Liver (tissue), 3 donors: Measurements from ENCODE around the gene ARFIP1.
A peak's percentile ranks its signal among the peaks of the same experiment; 100 is the strongest.

ENCODE experiments used
- CTCF ChIP-seq: fragments of 150-350 bp; IDR thresholded peaks from 2 replicates; pipeline ENCODE4 v1.5.1; 2017; ENCODE audit warnings: improper control_type of control experiment, low read depth, low read length; ENCODE audit not compliant: missing input control
- FOXA1 ChIP-seq: IDR thresholded peaks from 2 replicates; pipeline ENCODE4 v1.6.1; 2016; ENCODE audit warnings: antibody characterized with exemption
- FOXA2 ChIP-seq: IDR thresholded peaks from 2 replicates; pipeline ENCODE4 v1.6.1; 2016; ENCODE audit warnings: antibody characterized with exemption
- HNF4A ChIP-seq, 2 donors: conservative IDR thresholded peaks; 2 replicates each; pipeline ENCODE4 v1.6.1; 2016; ENCODE audit warnings: antibody characterized with exemption in 2 of 2, mild to moderate bottlenecking in 2 of 2
- MAX ChIP-seq: IDR thresholded peaks from 2 replicates; pipeline ENCODE4 v1.6.1; 2016; ENCODE audit warnings: antibody characterized with exemption
- NR2F2 ChIP-seq: IDR thresholded peaks from 2 replicates; pipeline ENCODE4 v1.6.1; 2016; ENCODE audit warnings: antibody characterized with exemption
- REST ChIP-seq: IDR thresholded peaks from 2 replicates; pipeline ENCODE4 v1.6.1; 2016; ENCODE audit warnings: antibody characterized with exemption, mild to moderate bottlenecking
- RXRA ChIP-seq, 2 donors: IDR thresholded peaks; 2 replicates each; pipeline ENCODE4 v1.6.1; 2017 to 2018; ENCODE audit warnings: antibody characterized with exemption in 2 of 2, mild to moderate bottlenecking in 1 of 2
- SP1 ChIP-seq: IDR thresholded peaks from 2 replicates; pipeline ENCODE4 v1.6.1; 2018; ENCODE audit warnings: antibody characterized with exemption, mild to moderate bottlenecking
- TAF1 ChIP-seq: conservative IDR thresholded peaks from 2 replicates; pipeline ENCODE4 v1.6.1; 2016; ENCODE audit warnings: antibody characterized with exemption, mild to moderate bottlenecking
- YY1 ChIP-seq: IDR thresholded peaks from 2 replicates; pipeline ENCODE4 v1.6.1; 2016; ENCODE audit warnings: antibody characterized with exemption, mild to moderate bottlenecking
- donor health status: healthy.
- donor health status: healthy.

- no peak for TF ChIP-seq CTCF
- no peak for TF ChIP-seq YY1
- no peak for TF ChIP-seq SP1
- no peak for TF ChIP-seq NR2F2
- no peak for TF ChIP-seq TAF1
- TF ChIP-seq RXRA (IDR thresholded peaks at IDR 0.05), result peak; percentile 4 to 51
- no peak for TF ChIP-seq FOXA2
- no peak for TF ChIP-seq MAX
- TF ChIP-seq REST, result no peak
- TF ChIP-seq HNF4A (conservative IDR thresholded peaks at IDR 0.05), result peak; percentile 9 to 41
- TF ChIP-seq FOXA1, result no peak
Observed at GRCh38 chr4:152731997-152732396, 47.8 kb upstream of the ARFIP1 start.
